ENCODE results near the gene WLS.
A peak's percentile ranks its signal among the peaks of the same experiment; 100 is the strongest.
"Not testable (repeated sequence)": the region's sequence is repeated elsewhere in the genome, so short reads cannot be mapped to it uniquely, and the experiment has no call there.

Gene WLS

DNA sequence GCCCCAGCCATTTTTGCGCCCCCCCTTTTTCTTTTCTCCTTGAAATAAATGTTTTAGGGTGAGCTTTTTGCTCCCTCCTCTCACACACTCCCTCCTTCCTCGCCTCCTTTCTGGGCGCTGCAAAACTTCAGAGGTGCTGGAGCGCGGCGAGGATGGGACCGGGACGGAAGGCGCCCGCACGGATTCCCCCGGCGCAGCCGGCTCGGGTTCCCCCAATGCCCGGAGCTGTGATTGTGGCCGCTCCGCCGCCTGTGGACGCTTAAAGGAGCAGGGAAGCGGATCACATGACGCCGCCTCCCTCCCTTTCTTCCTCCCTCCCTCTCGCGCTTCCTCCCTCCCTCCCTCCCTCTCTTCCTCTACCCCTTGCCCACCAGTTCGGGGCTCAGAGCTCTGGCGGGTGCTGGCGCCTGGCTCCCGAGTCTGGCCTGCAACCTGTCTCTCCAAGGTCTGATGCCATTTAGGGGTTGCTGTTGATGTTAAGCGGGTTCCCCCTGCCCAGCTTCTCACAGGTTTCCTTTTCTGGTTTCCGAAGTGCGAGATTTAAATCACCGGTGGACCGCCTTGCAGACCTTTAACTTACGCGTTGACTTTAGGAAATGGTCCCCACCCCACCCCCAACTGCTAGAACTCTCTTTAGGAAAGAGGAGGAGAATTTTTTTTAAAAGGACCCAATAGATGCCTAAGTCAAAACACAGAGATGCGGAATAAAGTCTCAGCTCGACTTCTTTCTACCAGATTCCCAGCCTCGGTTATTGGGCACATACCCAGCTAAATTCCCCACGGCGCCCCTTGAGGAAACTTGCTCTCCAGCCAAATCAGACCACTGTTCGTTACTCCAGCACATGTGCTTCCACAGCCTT is at the start of gene WLS:
Gene WLS, minus strand, starts transcription at position 235 of the 860 bp plus-strand sequence. Its CDS starts 224 bp downstream, at position 11.
- peak within 1 kb of the TSS; percentile 72 for H3K4me3 ChIP-seq (ENCODE audit: low read depth, low read length)
- peaks cover 100% of the 10 kb centered on the region for H3K27me3 ChIP-seq (ENCODE audit: control insufficient read depth, insufficient read depth, low read length)
- H3K9me3 ChIP-seq (ENCODE audit: control insufficient read depth, insufficient read depth, low read length), result no peaks in the 10 kb centered on the region
- peaks cover 29% of the 10 kb centered on the region for H3K4me1 ChIP-seq (ENCODE audit: control insufficient read depth, insufficient read depth, low read length)
- no peak within 1 kb of the TSS for H3K9ac ChIP-seq (ENCODE audit: low read depth, low read length)
- H3K27ac ChIP-seq (ENCODE audit: low read depth, low read length), result peak within 1 kb of the TSS; percentile 78
- H3K36me3 ChIP-seq (ENCODE audit: control insufficient read depth, insufficient read depth, low read length), result no peaks in the 10 kb centered on the region

DNA sequence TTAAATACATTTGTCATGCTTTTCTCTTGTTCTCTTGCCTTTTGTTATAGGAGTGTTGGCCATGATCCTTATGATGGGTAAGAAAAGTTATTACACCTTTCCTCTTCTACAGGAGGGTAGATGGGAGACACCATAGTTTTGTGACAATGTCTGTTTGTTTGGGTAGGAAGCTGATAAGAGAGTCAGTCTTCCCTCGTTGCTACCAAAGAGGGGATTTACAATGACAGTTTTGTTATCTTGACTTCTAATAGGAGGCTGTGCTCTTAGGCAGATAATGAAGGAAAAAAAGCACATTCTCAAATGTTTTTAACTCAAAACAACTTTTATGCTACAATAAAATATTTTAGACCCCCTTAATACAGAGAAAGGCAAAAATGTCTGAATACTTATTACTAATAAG is 48.0 kb upstream of the WLS start:
- Histone ChIP-seq H3K9ac (ENCODE audit: low read depth, low read length) (no peak overlapping the region), H3K36me3 (ENCODE audit: control insufficient read depth, insufficient read depth, low read length) (no peaks in the 10 kb centered on the region), H3K4me3 (ENCODE audit: low read depth, low read length) (no peak overlapping the region), H3K4me1 (ENCODE audit: control insufficient read depth, insufficient read depth, low read length) (peaks cover 28% of the 10 kb centered on the region), H3K9me3 (ENCODE audit: control insufficient read depth, insufficient read depth, low read length) (no peaks in the 10 kb centered on the region), H3K27me3 (ENCODE audit: control insufficient read depth, insufficient read depth, low read length) (peaks cover 60% of the 10 kb centered on the region), H3K27ac (ENCODE audit: low read depth, low read length) (no peak overlapping the region)

DNA sequence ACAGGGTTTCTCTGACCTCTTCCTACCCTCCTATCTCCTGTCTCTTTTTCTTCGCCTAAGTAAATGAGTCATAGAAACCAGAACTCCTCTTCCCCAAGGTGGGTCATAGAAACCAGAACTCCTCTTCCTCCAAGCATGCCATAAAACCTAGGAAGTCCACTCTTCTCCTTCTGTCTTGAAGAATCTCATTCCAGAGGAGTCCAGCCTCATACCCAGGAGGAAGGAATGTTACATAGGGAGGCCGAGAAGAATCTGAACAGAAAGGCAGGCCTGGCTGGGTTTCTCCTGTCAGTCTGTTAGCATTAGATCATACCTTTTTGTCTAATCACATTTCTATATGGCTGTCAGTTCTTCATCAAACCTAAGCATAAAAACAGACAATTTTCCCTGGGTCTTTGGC is 47.5 kb upstream of the WLS start:
- H3K9me3 ChIP-seq (ENCODE audit: control insufficient read depth, insufficient read depth, low read length), result no peaks in the 10 kb centered on the region
- no peak overlapping the region for H3K27ac ChIP-seq (ENCODE audit: low read depth, low read length)
- H3K4me1 ChIP-seq (ENCODE audit: control insufficient read depth, insufficient read depth, low read length), result peaks cover 28% of the 10 kb centered on the region
- H3K4me3 ChIP-seq (ENCODE audit: low read depth, low read length), result no peak overlapping the region
- peaks cover 64% of the 10 kb centered on the region for H3K27me3 ChIP-seq (ENCODE audit: control insufficient read depth, insufficient read depth, low read length)
- no peaks in the 10 kb centered on the region for H3K36me3 ChIP-seq (ENCODE audit: control insufficient read depth, insufficient read depth, low read length)
- H3K9ac ChIP-seq (ENCODE audit: low read depth, low read length), result no peak overlapping the region

DNA sequence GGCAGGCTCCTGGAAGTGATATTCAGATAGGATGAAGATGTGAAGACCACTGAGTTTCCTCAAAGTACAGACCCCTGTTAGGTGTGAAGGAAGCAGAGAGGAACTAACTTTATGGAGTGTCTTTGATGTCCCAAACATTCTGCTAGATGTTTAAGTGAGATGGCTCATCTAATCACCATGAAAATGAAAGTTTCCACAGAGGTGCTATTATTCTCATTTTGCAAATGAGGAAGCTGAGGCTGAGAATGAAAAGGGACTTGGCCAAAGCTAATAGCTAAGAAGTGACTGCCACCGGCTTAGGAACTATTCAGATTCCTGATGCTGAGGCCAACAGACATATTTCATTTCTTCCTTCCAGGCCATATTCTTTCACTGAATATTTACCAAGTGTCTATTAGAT is 45.9 kb upstream of the WLS start:
- no peak overlapping the region for H3K4me3 ChIP-seq (ENCODE audit: low read depth, low read length)

DNA sequence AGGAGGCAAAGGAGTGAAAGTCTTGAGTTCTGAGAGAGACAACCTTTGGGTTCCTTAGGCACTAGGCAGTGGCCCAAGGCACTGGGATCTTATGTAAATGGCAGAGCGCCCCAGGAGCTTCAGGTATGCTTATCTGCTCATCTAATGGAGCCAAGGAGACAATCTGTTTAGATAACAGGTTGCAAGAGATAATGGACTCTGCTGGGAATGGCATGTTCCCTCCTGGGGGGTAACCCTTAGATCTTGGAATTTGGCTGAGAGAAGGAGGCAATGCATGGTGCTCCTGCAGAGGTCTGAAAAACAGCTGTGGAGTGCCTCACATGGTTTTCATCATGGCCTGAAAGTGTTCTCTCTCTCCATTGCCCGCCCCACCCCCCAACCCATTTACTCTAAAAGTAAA is 44.1 kb upstream of the WLS start:
- peaks cover 28% of the 10 kb centered on the region for H3K4me1 ChIP-seq (ENCODE audit: control insufficient read depth, insufficient read depth, low read length)
- no peak overlapping the region for H3K4me3 ChIP-seq (ENCODE audit: low read depth, low read length)
- H3K27ac ChIP-seq (ENCODE audit: low read depth, low read length), result peak overlapping the region; percentile 63
- H3K27me3 ChIP-seq (ENCODE audit: control insufficient read depth, insufficient read depth, low read length), result peaks cover 72% of the 10 kb centered on the region
- H3K9ac ChIP-seq (ENCODE audit: low read depth, low read length), result no peak overlapping the region
- no peaks in the 10 kb centered on the region for H3K36me3 ChIP-seq (ENCODE audit: control insufficient read depth, insufficient read depth, low read length)
- no peaks in the 10 kb centered on the region for H3K9me3 ChIP-seq (ENCODE audit: control insufficient read depth, insufficient read depth, low read length)

More for the DNA sequence above, 45.9 kb upstream of the WLS start:
- H3K9me3 ChIP-seq (ENCODE audit: control insufficient read depth, insufficient read depth, low read length), result no peaks in the 10 kb centered on the region
- no peak overlapping the region for H3K9ac ChIP-seq (ENCODE audit: low read depth, low read length)
- peaks cover 28% of the 10 kb centered on the region for H3K4me1 ChIP-seq (ENCODE audit: control insufficient read depth, insufficient read depth, low read length)
- peaks cover 76% of the 10 kb centered on the region for H3K27me3 ChIP-seq (ENCODE audit: control insufficient read depth, insufficient read depth, low read length)
- no peak overlapping the region for H3K27ac ChIP-seq (ENCODE audit: low read depth, low read length)
- no peaks in the 10 kb centered on the region for H3K36me3 ChIP-seq (ENCODE audit: control insufficient read depth, insufficient read depth, low read length)

DNA sequence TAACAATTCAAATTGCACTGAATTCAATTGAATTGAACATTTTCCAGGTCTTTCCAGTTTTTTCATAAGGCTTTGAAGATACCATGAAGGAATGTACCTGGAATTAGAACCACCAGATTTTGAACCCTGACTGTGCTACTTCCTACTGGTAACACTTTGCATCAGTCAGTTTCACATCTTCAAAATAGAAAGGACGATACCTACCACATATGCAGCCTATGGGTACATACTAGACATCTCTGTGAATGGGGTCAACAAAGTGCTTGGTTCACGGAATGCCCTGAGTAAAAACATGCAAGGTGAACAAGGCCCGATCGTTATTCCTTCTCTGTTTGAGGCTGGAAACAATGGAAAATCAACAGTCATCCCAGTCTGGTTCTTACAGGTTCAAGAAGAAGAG is 41.2 kb upstream of the WLS start:
- Histone ChIP-seq H3K4me3 (ENCODE audit: low read depth, low read length) (no peak overlapping the region), H3K36me3 (ENCODE audit: control insufficient read depth, insufficient read depth, low read length) (no peaks in the 10 kb centered on the region), H3K27me3 (ENCODE audit: control insufficient read depth, insufficient read depth, low read length) (peaks cover 63% of the 10 kb centered on the region), H3K9me3 (ENCODE audit: control insufficient read depth, insufficient read depth, low read length) (no peaks in the 10 kb centered on the region), H3K27ac (ENCODE audit: low read depth, low read length) (no peak overlapping the region), H3K4me1 (ENCODE audit: control insufficient read depth, insufficient read depth, low read length) (peaks cover 28% of the 10 kb centered on the region), H3K9ac (ENCODE audit: low read depth, low read length) (no peak overlapping the region)

DNA sequence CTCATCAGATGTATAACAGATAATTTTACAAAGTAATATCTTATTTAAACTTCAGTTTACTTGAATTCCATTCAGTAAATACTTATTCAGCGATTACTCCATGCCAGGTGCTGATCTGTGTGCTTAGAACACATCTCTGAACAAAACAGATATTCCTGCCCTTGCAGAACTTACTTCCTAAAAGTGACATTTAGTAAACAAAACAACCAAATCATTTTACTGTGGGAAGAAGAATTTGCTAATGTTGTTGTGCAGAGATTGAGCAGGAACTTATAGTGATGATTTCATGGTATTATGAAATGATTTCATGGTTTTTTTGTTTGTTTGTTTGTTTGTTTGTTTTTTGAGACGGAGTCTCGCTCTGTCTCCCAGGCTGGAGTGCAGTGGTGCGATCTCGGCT is 39.3 kb upstream of the WLS start:
- H3K4me3 ChIP-seq (ENCODE audit: low read depth, low read length), result no peak overlapping the region
- H3K27ac ChIP-seq (ENCODE audit: low read depth, low read length), result no peak overlapping the region
- H3K4me1 ChIP-seq (ENCODE audit: control insufficient read depth, insufficient read depth, low read length), result peaks cover 8% of the 10 kb centered on the region
- peaks cover 44% of the 10 kb centered on the region for H3K27me3 ChIP-seq (ENCODE audit: control insufficient read depth, insufficient read depth, low read length)
- no peaks in the 10 kb centered on the region for H3K9me3 ChIP-seq (ENCODE audit: control insufficient read depth, insufficient read depth, low read length)
- no peaks in the 10 kb centered on the region for H3K36me3 ChIP-seq (ENCODE audit: control insufficient read depth, insufficient read depth, low read length)
- H3K9ac ChIP-seq (ENCODE audit: low read depth, low read length), result no peak overlapping the region

DNA sequence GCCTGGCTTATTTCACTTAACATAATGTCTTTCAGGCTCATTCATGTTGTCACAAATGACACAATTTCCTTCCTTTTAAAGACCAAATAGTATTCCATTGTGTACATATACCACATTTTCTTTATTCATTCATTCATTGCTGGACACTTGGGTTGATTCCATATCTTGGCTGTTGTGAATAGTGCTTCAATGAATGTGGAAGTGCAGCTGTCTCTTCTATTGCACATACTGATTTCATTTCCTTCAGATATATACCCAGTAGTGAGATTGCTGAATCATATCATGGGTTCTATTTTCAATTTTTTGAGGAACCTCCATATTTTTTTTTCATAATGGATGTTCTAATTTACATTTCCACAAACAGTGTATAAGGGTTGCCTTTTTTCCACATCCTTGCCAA is 38.6 kb upstream of the WLS start:
- H3K36me3 ChIP-seq (ENCODE audit: control insufficient read depth, insufficient read depth, low read length), result no peaks in the 10 kb centered on the region
- peaks cover 38% of the 10 kb centered on the region for H3K27me3 ChIP-seq (ENCODE audit: control insufficient read depth, insufficient read depth, low read length)
- H3K4me3 ChIP-seq (ENCODE audit: low read depth, low read length), result no peak overlapping the region
- peaks cover 4% of the 10 kb centered on the region for H3K4me1 ChIP-seq (ENCODE audit: control insufficient read depth, insufficient read depth, low read length)
- H3K9ac ChIP-seq (ENCODE audit: low read depth, low read length), result no peak overlapping the region
- no peaks in the 10 kb centered on the region for H3K9me3 ChIP-seq (ENCODE audit: control insufficient read depth, insufficient read depth, low read length)
- no peak overlapping the region for H3K27ac ChIP-seq (ENCODE audit: low read depth, low read length)

DNA sequence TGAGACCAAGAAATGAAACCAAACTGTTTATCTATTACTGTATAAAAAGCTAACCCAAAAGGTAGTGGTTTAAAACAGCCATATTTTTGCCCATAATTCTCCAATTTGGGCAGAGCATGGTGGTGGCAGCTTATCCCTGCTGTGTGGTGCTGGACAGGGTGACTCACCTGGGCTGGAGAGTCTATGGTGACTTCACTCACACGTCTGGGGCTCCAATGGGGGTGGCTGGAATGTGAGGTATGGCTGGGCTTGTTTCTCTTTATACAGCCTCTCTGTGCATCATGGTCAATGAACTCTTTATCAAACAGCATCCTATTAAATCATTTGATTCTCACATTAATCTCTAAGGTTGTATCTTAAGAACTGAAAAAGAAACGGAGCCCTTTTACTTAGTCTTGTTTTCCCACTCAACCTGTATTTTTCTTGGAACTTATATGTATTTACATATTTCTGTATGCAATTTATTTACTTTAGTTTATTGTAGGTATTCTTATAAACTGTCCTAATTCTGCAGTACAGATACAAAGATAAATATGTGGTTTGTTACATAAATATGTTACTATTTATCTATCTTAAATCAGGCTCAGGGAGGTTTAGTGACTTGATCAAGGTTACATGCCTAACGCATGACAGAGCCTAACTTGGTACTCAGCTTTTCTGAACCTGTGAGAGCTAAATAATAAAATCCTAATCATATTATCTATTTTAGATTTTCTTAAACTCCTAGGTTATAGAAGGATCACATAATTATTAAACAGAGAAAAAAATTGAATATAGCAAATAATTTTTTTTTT is 37.5 kb upstream of the WLS start:
- Histone ChIP-seq H3K27ac (ENCODE audit: low read depth, low read length) (no peak overlapping the region), H3K4me3 (ENCODE audit: low read depth, low read length) (no peak overlapping the region), H3K36me3 (ENCODE audit: control insufficient read depth, insufficient read depth, low read length) (no peaks in the 10 kb centered on the region), H3K9ac (ENCODE audit: low read depth, low read length) (no peak overlapping the region), H3K27me3 (ENCODE audit: control insufficient read depth, insufficient read depth, low read length) (peaks cover 27% of the 10 kb centered on the region), H3K4me1 (ENCODE audit: control insufficient read depth, insufficient read depth, low read length) (no peaks in the 10 kb centered on the region), H3K9me3 (ENCODE audit: control insufficient read depth, insufficient read depth, low read length) (no peaks in the 10 kb centered on the region)

DNA sequence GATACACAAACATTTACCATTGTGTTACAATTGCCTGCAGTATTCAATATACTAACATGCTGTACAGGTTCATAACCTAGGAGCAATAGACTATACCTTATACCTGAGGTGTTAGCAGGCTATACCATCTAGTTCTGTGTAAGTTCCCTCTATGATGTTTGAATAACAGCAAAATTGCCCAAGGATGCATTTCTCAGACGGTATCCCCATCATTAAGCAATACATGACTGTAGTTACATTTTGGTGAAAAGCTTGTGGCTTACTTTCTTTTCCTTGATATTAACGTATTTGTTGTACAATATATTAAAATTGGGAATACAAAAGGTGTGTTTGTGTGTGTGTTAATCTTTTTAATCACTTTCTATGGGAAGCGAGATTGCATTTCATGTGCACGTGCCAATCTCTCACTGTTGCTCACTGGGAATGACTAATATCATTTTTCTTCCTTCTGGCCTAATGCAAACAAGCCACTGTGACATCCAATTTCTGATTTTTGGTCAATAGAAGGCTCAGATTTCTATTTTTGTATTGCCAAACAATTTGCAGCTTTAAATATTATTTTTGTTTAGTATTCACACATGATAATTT is 36.7 kb upstream of the WLS start:
- H3K27me3 ChIP-seq (ENCODE audit: control insufficient read depth, insufficient read depth, low read length), result peaks cover 19% of the 10 kb centered on the region
- no peak overlapping the region for H3K4me3 ChIP-seq (ENCODE audit: low read depth, low read length)
- H3K27ac ChIP-seq (ENCODE audit: low read depth, low read length), result no peak overlapping the region
- H3K36me3 ChIP-seq (ENCODE audit: control insufficient read depth, insufficient read depth, low read length), result no peaks in the 10 kb centered on the region
- H3K9me3 ChIP-seq (ENCODE audit: control insufficient read depth, insufficient read depth, low read length), result no peaks in the 10 kb centered on the region
- H3K9ac ChIP-seq (ENCODE audit: low read depth, low read length), result no peak overlapping the region
- no peaks in the 10 kb centered on the region for H3K4me1 ChIP-seq (ENCODE audit: control insufficient read depth, insufficient read depth, low read length)

DNA sequence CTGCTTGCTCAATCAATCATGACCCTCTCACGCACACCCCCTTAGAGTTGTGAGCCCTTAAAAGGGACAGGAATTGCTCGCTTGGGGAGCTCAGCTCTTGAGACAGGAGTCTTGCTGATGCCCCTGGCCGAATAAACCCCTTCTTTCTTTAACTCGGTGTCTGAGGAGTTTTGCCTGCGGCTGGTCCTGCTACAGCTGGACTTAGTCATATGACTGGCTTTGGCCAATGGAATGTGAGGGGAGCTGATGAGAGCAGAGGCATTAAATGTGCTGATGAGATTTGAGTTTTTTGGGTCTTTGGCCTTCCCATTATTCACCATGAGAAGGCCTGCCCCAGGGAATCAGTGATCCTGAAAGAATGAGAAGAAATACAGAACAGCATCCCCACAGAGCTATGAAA is 24.5 kb upstream of the WLS start:
- H3K9ac ChIP-seq (ENCODE audit: low read depth, low read length); H3K4me1 ChIP-seq (ENCODE audit: control insufficient read depth, insufficient read depth, low read length); H3K36me3 ChIP-seq (ENCODE audit: control insufficient read depth, insufficient read depth, low read length); H3K27ac ChIP-seq (ENCODE audit: low read depth, low read length); H3K9me3 ChIP-seq (ENCODE audit: control insufficient read depth, insufficient read depth, low read length); H3K4me3 ChIP-seq (ENCODE audit: low read depth, low read length); H3K27me3 ChIP-seq (ENCODE audit: control insufficient read depth, insufficient read depth, low read length): not testable (repeated sequence)
